ENCODE data around the gene GAB2. TPM values are rescaled to one million over a fixed set of nuclear protein-coding genes. Genes with fewer than 3 reads are reported as not detected.

Gene GAB2
- total and polyA plus RNA-seq, 2 of the 13 experiments (the other 11 are each of a cell fraction or from before 2014, with no cell fraction given): 4.1 to 8.6 TPM

DNA sequence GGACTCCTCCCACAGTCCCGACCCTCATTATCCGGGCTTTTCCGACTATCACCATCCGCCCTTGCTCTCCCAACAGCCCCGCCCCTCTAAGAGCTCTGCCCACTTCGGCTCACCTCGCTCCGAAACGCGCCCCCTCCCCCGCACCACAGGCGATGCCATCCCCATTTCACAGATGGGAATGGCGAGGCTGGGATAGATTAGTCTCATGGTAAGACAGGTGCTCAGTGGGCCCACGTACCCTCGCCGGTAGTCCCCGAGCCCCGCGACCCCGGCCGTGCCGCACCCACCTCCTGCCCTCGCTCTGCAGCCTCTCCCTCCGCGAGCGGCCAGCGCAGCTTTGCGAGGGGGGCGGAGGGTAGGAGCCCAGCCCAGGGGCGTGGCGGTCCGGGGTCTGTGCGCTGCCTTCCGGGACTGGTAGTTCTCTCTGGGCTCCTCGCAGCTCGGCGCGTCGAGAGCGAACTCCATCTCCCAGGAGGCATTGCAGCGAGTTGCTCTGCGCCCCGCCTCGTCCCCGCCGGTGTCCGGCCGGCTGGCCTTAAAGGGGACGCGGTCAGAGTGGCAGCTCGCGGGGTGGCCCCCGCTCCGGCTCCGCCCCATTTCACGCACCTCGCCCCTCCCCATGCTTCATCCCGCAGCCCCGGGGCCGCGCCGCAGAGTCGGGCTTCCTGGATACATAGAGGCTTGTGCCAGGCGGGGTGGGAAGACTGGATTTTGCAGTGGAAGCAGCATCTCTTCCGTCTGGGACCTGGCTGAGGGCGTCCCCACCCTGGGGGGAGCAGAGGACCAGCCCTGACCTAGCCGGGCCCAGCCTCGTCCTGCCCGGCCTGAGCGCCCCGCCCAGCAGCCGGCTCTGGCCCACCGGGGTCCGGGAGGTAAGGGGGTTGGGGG lies 229.1 kb downstream of the GAB2 start, which contains the start of the genes KCTD21 and USP35 (continued):
- TF ChIP-seq, protein P1, sequence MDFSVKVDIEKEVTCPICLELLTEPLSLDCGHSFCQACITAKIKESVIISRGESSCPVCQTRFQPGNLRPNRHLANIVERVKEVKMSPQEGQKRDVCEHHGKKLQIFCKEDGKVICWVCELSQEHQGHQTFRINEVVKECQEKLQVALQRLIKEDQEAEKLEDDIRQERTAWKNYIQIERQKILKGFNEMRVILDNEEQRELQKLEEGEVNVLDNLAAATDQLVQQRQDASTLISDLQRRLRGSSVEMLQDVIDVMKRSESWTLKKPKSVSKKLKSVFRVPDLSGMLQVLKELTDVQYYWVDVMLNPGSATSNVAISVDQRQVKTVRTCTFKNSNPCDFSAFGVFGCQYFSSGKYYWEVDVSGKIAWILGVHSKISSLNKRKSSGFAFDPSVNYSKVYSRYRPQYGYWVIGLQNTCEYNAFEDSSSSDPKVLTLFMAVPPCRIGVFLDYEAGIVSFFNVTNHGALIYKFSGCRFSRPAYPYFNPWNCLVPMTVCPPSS (IDR thresholded peaks at IDR 0.05): no peak
- TF ChIP-seq ZNF841 (CRISPR knock-in tag; IDR thresholded peaks at IDR 0.05; ENCODE audit: borderline replicate concordance) (no peak), SP1 (IDR thresholded peaks at IDR 0.05) (no peak), SP1 (CRISPR knock-in tag; IDR thresholded peaks at IDR 0.05) (peak; percentile 88), SP2 (CRISPR knock-in tag; IDR thresholded peaks at IDR 0.05) (peak; percentile 50), ZNF432 (CRISPR knock-in tag; IDR thresholded peaks at IDR 0.05; ENCODE audit: borderline replicate concordance) (no peak), TCF7 (IDR thresholded peaks at IDR 0.05; ENCODE audit: low read depth) (no peak), NR2F6 (IDR thresholded peaks at IDR 0.05) (no peak), NR2F6 (CRISPR knock-in tag; IDR thresholded peaks at IDR 0.05) (peak; percentile 48), ZNF781 (CRISPR knock-in tag; IDR thresholded peaks at IDR 0.05; ENCODE audit: borderline replicate concordance, not compliant biosample characterization) (peak; percentile 65), ZNF446 (CRISPR knock-in tag; IDR thresholded peaks at IDR 0.05) (no peak), AGO2 (optimal IDR thresholded peaks at IDR 0.05; ENCODE audit: low read depth, low read length) (peak; percentile 41), ZNF138 (CRISPR knock-in tag; IDR thresholded peaks at IDR 0.05; ENCODE audit: low read depth) (no peak), KLF16 (CRISPR knock-in tag; IDR thresholded peaks at IDR 0.05) (peak in 1 of 2 experiments; percentile 88; a peak in 2 of 4 replicates), ZIK1 (CRISPR knock-in tag; IDR thresholded peaks at IDR 0.05; ENCODE audit: borderline replicate concordance, low read depth) (no peak; the same call in 1 of the 2 replicates), ZNF383 (CRISPR knock-in tag; IDR thresholded peaks at IDR 0.05; ENCODE audit: borderline replicate concordance) (no peak), ATM (IDR thresholded peaks at IDR 0.05; ENCODE audit: borderline replicate concordance) (no peak), HHEX (CRISPR knock-in tag; IDR thresholded peaks at IDR 0.05) (no peak)
- TF ChIP-seq, protein P2, sequence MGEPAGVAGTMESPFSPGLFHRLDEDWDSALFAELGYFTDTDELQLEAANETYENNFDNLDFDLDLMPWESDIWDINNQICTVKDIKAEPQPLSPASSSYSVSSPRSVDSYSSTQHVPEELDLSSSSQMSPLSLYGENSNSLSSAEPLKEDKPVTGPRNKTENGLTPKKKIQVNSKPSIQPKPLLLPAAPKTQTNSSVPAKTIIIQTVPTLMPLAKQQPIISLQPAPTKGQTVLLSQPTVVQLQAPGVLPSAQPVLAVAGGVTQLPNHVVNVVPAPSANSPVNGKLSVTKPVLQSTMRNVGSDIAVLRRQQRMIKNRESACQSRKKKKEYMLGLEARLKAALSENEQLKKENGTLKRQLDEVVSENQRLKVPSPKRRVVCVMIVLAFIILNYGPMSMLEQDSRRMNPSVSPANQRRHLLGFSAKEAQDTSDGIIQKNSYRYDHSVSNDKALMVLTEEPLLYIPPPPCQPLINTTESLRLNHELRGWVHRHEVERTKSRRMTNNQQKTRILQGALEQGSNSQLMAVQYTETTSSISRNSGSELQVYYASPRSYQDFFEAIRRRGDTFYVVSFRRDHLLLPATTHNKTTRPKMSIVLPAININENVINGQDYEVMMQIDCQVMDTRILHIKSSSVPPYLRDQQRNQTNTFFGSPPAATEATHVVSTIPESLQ (CRISPR knock-in tag; conservative IDR thresholded peaks at IDR 0.05): peak; percentile 28; the same call in 1 of the 2 replicates
- TF ChIP-seq, protein P3, sequence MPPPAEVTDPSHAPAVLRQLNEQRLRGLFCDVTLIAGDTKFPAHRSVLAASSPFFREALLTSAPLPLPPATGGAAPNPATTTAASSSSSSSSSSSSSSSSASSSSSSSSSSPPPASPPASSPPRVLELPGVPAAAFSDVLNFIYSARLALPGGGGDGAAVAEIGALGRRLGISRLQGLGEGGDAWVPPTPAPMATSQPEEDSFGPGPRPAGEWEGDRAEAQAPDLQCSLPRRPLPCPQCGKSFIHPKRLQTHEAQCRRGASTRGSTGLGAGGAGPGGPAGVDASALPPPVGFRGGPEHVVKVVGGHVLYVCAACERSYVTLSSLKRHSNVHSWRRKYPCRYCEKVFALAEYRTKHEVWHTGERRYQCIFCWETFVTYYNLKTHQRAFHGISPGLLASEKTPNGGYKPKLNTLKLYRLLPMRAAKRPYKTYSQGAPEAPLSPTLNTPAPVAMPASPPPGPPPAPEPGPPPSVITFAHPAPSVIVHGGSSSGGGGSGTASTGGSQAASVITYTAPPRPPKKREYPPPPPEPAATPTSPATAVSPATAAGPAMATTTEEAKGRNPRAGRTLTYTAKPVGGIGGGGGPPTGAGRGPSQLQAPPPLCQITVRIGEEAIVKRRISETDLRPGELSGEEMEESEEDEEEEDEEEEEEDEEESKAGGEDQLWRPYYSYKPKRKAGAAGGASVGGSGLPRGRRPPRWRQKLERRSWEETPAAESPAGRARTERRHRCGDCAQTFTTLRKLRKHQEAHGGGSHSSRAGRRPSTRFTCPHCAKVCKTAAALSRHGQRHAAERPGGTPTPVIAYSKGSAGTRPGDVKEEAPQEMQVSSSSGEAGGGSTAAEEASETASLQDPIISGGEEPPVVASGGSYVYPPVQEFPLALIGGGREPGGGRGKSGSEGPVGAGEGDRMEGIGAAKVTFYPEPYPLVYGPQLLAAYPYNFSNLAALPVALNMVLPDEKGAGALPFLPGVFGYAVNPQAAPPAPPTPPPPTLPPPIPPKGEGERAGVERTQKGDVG (CRISPR knock-in tag; IDR thresholded peaks at IDR 0.05; ENCODE audit: borderline replicate concordance): no peak
- TF ChIP-seq, protein P4, sequence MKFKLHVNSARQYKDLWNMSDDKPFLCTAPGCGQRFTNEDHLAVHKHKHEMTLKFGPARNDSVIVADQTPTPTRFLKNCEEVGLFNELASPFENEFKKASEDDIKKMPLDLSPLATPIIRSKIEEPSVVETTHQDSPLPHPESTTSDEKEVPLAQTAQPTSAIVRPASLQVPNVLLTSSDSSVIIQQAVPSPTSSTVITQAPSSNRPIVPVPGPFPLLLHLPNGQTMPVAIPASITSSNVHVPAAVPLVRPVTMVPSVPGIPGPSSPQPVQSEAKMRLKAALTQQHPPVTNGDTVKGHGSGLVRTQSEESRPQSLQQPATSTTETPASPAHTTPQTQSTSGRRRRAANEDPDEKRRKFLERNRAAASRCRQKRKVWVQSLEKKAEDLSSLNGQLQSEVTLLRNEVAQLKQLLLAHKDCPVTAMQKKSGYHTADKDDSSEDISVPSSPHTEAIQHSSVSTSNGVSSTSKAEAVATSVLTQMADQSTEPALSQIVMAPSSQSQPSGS (CRISPR knock-in tag; IDR thresholded peaks at IDR 0.05): peak; percentile 75
- TF ChIP-seq, protein P5, sequence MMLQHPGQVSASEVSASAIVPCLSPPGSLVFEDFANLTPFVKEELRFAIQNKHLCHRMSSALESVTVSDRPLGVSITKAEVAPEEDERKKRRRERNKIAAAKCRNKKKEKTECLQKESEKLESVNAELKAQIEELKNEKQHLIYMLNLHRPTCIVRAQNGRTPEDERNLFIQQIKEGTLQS (CRISPR knock-in tag; IDR thresholded peaks at IDR 0.05): no peak
